GM18861 (cell line): ENCODE measurements around the gene ZAP70.

Source experiments
- ATAC-seq: cut with Tn5 transposase; IDR thresholded peaks from one replicate; pipeline ENCODE4 v1.9.1; 2021; ENCODE audit not compliant: unreplicated experiment

Gene ZAP70

GRCh38 chr2:97732436-97733340 lies 19.3 kb downstream of the ZAP70 start:
- ATAC-seq, result no peak

- ATAC-seq, result no peak
Observed at GRCh38 chr2:97733341-97734035, 20.1 kb downstream of the ZAP70 start.

GRCh38 chr2:97734061-97735051 lies 21.0 kb downstream of the ZAP70 start:
- no peak for ATAC-seq

- no peak for ATAC-seq
Observed at GRCh38 chr2:97735161-97735561, 21.8 kb downstream of the ZAP70 start.

- no peak for ATAC-seq
Observed at GRCh38 chr2:97736185-97736584, 22.8 kb downstream of the ZAP70 start.

- no peak for ATAC-seq
Observed at GRCh38 chr2:97736608-97737330, 23.4 kb downstream of the ZAP70 start.

GRCh38 chr2:97737421-97738178 lies 24.2 kb downstream of the ZAP70 start:
- ATAC-seq, result no peak

GRCh38 chr2:97738179-97739019 lies 25.0 kb downstream of the ZAP70 start:
- no peak for ATAC-seq

- ATAC-seq, result no peak
Observed at GRCh38 chr2:97739020-97739892, 25.9 kb downstream of the ZAP70 start.

GRCh38 chr2:97739893-97740245 lies 26.5 kb downstream of the ZAP70 start:
- no peak for ATAC-seq

- no peak for ATAC-seq
Observed at GRCh38 chr2:97740590-97741182, 27.3 kb downstream of the ZAP70 start.

GRCh38 chr2:97741251-97741650 lies 27.9 kb downstream of the ZAP70 start:
- ATAC-seq, result no peak

GRCh38 chr2:97741686-97742085 lies 28.3 kb downstream of the ZAP70 start:
- ATAC-seq, result no peak

- ATAC-seq, result no peak
Observed at GRCh38 chr2:97742381-97742847, 29.0 kb downstream of the ZAP70 start.

GRCh38 chr2:97743913-97744312 lies 30.5 kb downstream of the ZAP70 start:
- ATAC-seq, result no peak

- ATAC-seq, result no peak
Observed at GRCh38 chr2:97745474-97746174, 32.2 kb downstream of the ZAP70 start.

- no peak for ATAC-seq
Observed at GRCh38 chr2:97747285-97747684, 33.9 kb downstream of the ZAP70 start.
